OCI-LY7 (cell line): ENCODE data around the gene CHRNG.

Experiments used
- EZH2phosphoT487 ChIP-seq: fragments of 200-600 bp; sonication (generic); IDR thresholded peaks from 2 replicates; pipeline ENCODE4 v1.6.1; 2018; ENCODE audit warnings: low read depth, borderline replicate concordance, mild to moderate bottlenecking, mixed run types, antibody characterized with exemption, low read length, moderate library complexity, mixed read lengths
- TF ChIP-seq, protein P1 (sequence below): fragments of 200-600 bp; sonication (generic); conservative IDR thresholded peaks from 2 replicates; pipeline ENCODE4 v1.5.1; 2014; ENCODE audit warnings: mild to moderate bottlenecking, antibody characterized with exemption, low read length, moderate library complexity, mixed read lengths

DNA sequence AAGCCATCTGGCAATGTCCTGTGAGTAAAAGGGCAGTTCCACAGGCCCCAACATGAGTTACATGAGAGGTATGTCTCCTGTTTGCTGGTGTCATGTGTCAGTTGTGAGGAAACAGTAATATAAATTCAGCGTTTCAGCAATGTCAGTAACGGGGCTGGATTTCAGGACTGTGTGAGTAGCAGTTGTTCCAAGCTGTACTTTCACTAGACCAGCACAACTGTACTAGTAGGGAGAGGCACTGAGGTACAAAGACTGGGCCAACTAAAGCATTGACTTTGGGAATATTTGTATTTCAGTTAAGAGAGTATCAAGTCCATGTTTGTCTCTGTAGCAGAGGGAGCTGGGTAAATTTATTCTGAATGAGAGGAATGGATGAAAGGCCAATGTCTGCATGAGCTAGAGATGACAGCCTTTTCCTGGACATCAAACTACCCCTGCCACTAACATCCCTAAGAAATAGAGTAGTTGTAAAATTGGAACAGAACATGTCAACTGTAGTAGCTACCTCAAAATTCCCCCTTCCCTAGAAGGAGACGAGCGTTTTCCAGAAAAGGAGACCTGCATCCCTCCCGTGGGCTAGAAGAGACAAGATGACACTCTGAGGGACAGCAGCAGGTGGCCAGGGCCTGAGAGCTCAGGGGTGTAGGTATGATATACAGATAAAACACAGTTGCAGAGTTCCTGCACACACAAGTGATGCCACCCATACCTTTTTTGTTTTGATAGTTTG, 35.3 kb downstream of the CHRNG start:
- TF ChIP-seq, protein P1, sequence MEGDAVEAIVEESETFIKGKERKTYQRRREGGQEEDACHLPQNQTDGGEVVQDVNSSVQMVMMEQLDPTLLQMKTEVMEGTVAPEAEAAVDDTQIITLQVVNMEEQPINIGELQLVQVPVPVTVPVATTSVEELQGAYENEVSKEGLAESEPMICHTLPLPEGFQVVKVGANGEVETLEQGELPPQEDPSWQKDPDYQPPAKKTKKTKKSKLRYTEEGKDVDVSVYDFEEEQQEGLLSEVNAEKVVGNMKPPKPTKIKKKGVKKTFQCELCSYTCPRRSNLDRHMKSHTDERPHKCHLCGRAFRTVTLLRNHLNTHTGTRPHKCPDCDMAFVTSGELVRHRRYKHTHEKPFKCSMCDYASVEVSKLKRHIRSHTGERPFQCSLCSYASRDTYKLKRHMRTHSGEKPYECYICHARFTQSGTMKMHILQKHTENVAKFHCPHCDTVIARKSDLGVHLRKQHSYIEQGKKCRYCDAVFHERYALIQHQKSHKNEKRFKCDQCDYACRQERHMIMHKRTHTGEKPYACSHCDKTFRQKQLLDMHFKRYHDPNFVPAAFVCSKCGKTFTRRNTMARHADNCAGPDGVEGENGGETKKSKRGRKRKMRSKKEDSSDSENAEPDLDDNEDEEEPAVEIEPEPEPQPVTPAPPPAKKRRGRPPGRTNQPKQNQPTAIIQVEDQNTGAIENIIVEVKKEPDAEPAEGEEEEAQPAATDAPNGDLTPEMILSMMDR = no peak
- TF ChIP-seq EZH2phosphoT487 = no peak
